Left ventricle myocardium inferior (tissue), 1 donor: ENCODE results near the gene KCNC3. TPM values are rescaled to one million over a fixed set of nuclear protein-coding genes. Genes with fewer than 3 reads are reported as not detected.
"Not testable (repeated sequence)": the region's sequence is repeated elsewhere in the genome, so short reads cannot be mapped to it uniquely, and the experiment has no call there.

Experiments
- DNase-seq: peaks from one replicate; pipeline ENCODE4 v3.0.0-alpha.2; 2020
- H3K27ac ChIP-seq: fragments of 200-600 bp; replicated peaks from 2 replicates; pipeline ENCODE4 v1.8.0; 2021
- H3K27me3 ChIP-seq: fragments of 200-600 bp; 2 replicates; pipeline ENCODE4 v1.8.0; 2021; ENCODE audit warnings: low read depth
- H3K36me3 ChIP-seq: fragments of 200-600 bp; 2 replicates; pipeline ENCODE4 v1.8.0; 2021
- H3K4me1 ChIP-seq: fragments of 200-600 bp; 2 replicates; pipeline ENCODE4 v1.8.0; 2021
- H3K4me3 ChIP-seq: fragments of 200-600 bp; 2 replicates; pipeline ENCODE4 v1.8.0; 2021; ENCODE audit warnings: mild to moderate bottlenecking, moderate library complexity
- H3K9me3 ChIP-seq: fragments of 200-600 bp; replicated peaks from 2 replicates; pipeline ENCODE4 v1.8.0; 2021
- CTCF ChIP-seq: fragments of 200-600 bp; IDR thresholded peaks from 2 replicates; pipeline ENCODE4 v1.8.0; 2021; ENCODE audit warnings: antibody characterized with exemption, mild to moderate bottlenecking, borderline replicate concordance
- intact Hi-C: fragments of 100-400 bp; cut with micrococcal nuclease; formaldehyde crosslinking; loops from one replicate; pipeline ENCODE4 v1.11.0; 2022
- total RNA-seq: library from RNA; stranded (reverse); fragmentation: NEBNext Ultra II Directional; extraction: Animal tissue kit (Norgen Biotek cat#: 25700); gene quantifications from one replicate; pipeline ENCODE4 v1.2.1, GENCODE V29; 2021
- donor health status: DM: no; HTN: yes; CAD: no; lungs with severe emphysema.

The KCNC3 gene
- total RNA-seq, 1 donor from 2014 or later = 2.6 TPM

DNA sequence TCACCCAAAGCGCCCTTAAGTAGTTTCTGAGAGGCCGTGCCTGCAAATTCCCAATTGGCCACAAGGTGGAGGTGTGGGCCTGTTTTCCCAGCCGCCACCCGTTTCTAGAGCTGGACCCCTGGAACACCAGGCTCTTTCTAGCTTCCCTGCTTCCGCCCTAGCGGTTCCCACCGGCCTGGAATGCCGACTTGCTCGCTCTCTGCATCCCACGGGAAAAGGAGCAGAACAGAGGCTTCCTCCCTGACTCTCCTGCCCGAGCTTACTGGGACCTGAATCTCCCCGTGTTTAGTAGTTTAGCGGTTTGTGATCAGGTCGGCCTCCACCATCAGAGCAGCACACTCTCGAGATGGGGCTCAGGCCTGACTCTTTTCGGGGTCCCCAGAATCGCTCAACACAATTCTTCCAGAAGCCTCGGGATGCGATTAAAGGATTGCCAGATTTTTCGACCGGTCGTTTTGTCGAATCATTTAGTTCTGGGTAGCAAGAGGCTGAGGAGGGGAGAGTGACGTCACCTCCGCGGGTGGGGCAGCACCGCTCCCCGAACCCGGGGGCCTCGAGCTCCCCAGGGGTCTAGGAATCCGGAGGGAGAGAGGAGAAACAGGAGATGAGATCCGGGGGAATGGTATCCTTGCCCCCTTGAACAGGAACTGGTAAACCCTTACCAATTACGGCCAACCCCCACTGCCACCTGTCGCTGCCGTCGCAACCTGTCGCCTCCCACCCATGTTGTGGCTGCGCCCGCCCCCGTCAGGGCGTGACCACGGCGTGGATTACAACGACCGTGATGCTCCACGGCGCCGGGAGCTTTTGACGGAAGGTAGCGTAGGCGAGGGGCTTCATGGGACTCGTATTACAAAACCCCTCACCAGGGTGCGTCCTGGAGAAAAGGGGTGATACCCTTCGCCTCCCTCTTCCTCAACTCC, 28.3 kb upstream of the KCNC3 start:
- H3K27ac ChIP-seq = peak overlapping the region; percentile 83

DNA sequence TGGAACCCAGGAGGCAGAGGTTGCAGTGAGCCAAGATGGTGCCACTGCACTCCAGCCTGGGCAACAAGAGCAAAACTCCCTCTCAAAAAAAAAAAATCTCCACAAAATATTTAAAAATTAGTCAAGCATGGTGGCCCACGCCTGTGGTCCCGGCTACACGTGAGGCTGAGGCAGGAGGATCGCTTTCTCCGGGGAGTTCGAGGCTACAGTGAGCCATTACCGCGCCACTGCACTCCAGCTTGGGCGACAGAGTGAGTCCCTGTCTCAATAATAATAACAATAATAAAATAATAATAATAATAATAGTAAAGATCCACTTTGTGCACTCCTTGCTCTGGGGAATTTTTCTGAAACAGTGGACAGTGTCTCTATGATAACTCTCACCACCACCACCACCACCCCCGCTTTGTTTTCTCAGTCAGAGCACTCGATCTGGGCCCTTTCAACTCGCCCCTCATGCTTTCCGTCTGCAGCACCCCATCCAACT, 27.6 kb upstream of the KCNC3 start:
- Histone ChIP-seq H3K27ac (peak overlapping the region; percentile 83), H3K4me3 (peak overlapping the region; percentile 67), H3K27me3 (no peaks in the 10 kb centered on the region), H3K9me3 (no peaks in the 10 kb centered on the region), H3K4me1 (peaks cover 24% of the 10 kb centered on the region), H3K36me3 (no peaks in the 10 kb centered on the region)
- intact Hi-C loops = no loop called here
- DNase-seq = no peak
- no peak for TF ChIP-seq CTCF

More for the DNA sequence above, 28.3 kb upstream of the KCNC3 start:
- H3K4me3 ChIP-seq = peak overlapping the region; percentile 67
- no peaks in the 10 kb centered on the region for H3K36me3 ChIP-seq
- no peaks in the 10 kb centered on the region for H3K9me3 ChIP-seq
- intact Hi-C loops = no loop called here
- DNase-seq = peak; percentile 77
- no peaks in the 10 kb centered on the region for H3K27me3 ChIP-seq
- peaks cover 24% of the 10 kb centered on the region for H3K4me1 ChIP-seq
- TF ChIP-seq CTCF = peak; percentile 89

DNA sequence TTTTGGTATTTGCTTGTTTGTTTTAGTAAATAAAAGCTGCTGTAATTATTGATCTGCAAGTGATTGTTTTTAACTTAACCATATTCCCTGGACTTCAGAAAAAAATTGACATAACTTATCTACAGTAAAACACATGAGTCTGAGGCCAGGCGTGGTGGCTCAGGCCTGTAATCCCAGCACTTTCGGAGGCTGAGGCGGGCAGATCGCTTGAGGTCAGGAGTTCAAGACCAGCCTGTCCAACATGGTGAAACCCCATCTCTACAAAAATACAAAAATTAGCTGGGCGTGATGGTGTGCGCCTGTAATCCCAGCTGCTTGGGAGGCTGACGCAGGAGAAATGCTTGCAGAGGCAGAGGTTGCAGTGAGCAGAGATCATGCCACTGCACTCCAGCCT, 24.3 kb upstream of the KCNC3 start:
- H3K4me3 ChIP-seq, H3K27me3 ChIP-seq, H3K9me3 ChIP-seq, H3K36me3 ChIP-seq, H3K27ac ChIP-seq, intact Hi-C loops, DNase-seq: not testable (repeated sequence)
- H3K4me1 ChIP-seq = peaks cover 18% of the 10 kb centered on the region

- no peak for TF ChIP-seq CTCF
Measured at GRCh38 chr19:50352242-50352641, 23.1 kb upstream of the KCNC3 start.

DNA sequence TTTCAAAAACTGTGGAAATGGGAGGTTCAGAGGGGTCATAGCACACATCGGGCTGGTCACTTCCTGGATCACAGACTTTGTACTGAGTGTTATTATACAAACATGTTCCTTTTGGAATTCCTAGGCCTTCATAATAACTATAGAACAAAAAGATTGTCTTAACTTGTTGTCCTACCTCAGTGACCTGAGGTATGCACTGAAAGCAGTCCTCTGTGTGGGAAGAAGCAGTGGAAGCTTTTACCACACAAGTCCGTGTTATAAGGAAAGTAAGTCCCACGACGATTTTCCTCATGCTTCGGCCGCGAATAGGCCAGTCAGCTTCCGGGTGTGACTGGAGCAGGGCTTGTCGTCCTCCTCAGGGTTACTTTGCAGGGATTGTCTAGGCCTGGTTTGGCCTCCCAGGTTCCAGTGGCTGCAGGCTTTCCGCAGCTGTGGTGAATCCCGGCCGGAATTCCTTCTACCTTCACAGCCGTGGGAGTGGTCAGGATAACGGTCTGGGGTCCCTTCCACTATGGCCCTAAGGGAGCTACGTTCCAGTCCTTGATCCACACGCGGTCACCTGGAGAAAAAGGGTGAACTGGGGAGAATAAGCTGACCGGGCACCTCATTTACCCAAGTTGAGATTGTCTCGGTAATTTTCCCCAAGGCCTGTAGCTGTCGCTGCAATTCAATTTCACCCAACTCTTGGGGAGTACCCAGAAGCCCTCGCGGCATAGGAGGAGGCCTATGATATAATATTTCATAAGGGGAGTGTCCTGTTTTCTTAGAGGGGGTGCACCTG, 20.3 kb upstream of the KCNC3 start:
- H3K27ac ChIP-seq = peak overlapping the region; percentile 39
- no peak overlapping the region for H3K4me3 ChIP-seq
- no peaks in the 10 kb centered on the region for H3K36me3 ChIP-seq
- intact Hi-C loops = no loop called here
- no peaks in the 10 kb centered on the region for H3K4me1 ChIP-seq
- TF ChIP-seq CTCF = no peak
- no peaks in the 10 kb centered on the region for H3K27me3 ChIP-seq
- DNase-seq = no peak
- H3K9me3 ChIP-seq = peaks cover 16% of the 10 kb centered on the region

More at GRCh38 chr19:50352242-50352641, 23.1 kb upstream of the KCNC3 start:
- no peak overlapping the region for H3K4me3 ChIP-seq
- H3K27ac ChIP-seq = no peak overlapping the region
- H3K27me3 ChIP-seq = no peaks in the 10 kb centered on the region
- no peaks in the 10 kb centered on the region for H3K9me3 ChIP-seq
- no peak for DNase-seq
- peaks cover 5% of the 10 kb centered on the region for H3K4me1 ChIP-seq
- no peaks in the 10 kb centered on the region for H3K36me3 ChIP-seq
- intact Hi-C loops = no loop called here

- H3K27me3 ChIP-seq, H3K27ac ChIP-seq, H3K36me3 ChIP-seq, intact Hi-C loops, H3K4me3 ChIP-seq, H3K4me1 ChIP-seq: not testable (repeated sequence)
- H3K9me3 ChIP-seq = peaks cover 17% of the 10 kb centered on the region
- DNase-seq = peak; percentile 4
Measured at GRCh38 chr19:50347089-50347581, 18.0 kb upstream of the KCNC3 start.
